HEK293T (cell line): ENCODE measurements around the gene GATA1.

ENCODE experiments used
- CTCF ChIA-PET: fragments of 350-600 bp; formaldehyde crosslinking; extraction: SDS; loops from one replicate; lab custom pipeline; 2021; ENCODE audit warnings: antibody characterized with exemption, inconsistent platforms; lab: Yijun Ruan, JAX
- POLR2A ChIA-PET: fragments of 350-600 bp; formaldehyde crosslinking; extraction: SDS; loops from one replicate; lab custom pipeline; 2020; ENCODE audit warnings: antibody characterized with exemption, inconsistent platforms; lab: Yijun Ruan, JAX
- DNase-seq: peaks from one replicate; pipeline ENCODE4 v3.0.0; 2012; ENCODE audit warnings: mixed read lengths; ENCODE audit errors: extremely low spot score
- ARNT ChIP-seq: fragments of 450-650 bp; IDR thresholded peaks from 2 replicates; pipeline ENCODE4 v1.6.1; 2017; ENCODE audit warnings: mild to moderate bottlenecking
- BHLHE40 ChIP-seq: fragments of 450-650 bp; IDR thresholded peaks from 2 replicates; pipeline ENCODE4 v1.6.1; 2016; ENCODE audit warnings: mild to moderate bottlenecking, moderate library complexity, borderline replicate concordance
- CTBP1 ChIP-seq: fragments of 450-650 bp; IDR thresholded peaks from 2 replicates; pipeline ENCODE4 v1.6.1; 2016; ENCODE audit warnings: borderline replicate concordance
- ELF4 ChIP-seq: fragments of 450-650 bp; IDR thresholded peaks from 2 replicates; pipeline ENCODE4 v1.6.1; 2017; ENCODE audit warnings: antibody characterized with exemption
- FOXA1 ChIP-seq: fragments of 450-650 bp; IDR thresholded peaks from 2 replicates; pipeline ENCODE4 v1.6.1; 2016; ENCODE audit warnings: mild to moderate bottlenecking
- FOXK2 ChIP-seq: fragments of 450-650 bp; IDR thresholded peaks from 2 replicates; pipeline ENCODE4 v1.6.1; 2016; ENCODE audit warnings: mild to moderate bottlenecking
- FOXM1 ChIP-seq: fragments of 450-650 bp; IDR thresholded peaks from 2 replicates; pipeline ENCODE4 v1.6.1; 2017; ENCODE audit warnings: mild to moderate bottlenecking, borderline replicate concordance
- HDGF ChIP-seq: fragments of 450-650 bp; IDR thresholded peaks from 2 replicates; pipeline ENCODE4 v1.6.1; 2017; ENCODE audit warnings: antibody characterized with exemption, borderline replicate concordance
- L3MBTL2 ChIP-seq: fragments of 450-650 bp; conservative IDR thresholded peaks from 2 replicates; pipeline ENCODE4 v1.6.1; 2016; ENCODE audit warnings: mild to moderate bottlenecking
- LEF1 ChIP-seq: fragments of 450-650 bp; IDR thresholded peaks from 2 replicates; pipeline ENCODE4 v1.6.1; 2017; ENCODE audit warnings: mild to moderate bottlenecking, borderline replicate concordance
- NFRKB ChIP-seq: fragments of 450-650 bp; IDR thresholded peaks from 2 replicates; pipeline ENCODE4 v1.6.1; 2016; ENCODE audit warnings: mild to moderate bottlenecking, moderate library complexity
- SP1 ChIP-seq: fragments of 450-650 bp; IDR thresholded peaks from 2 replicates; pipeline ENCODE4 v1.6.1; 2017
- SUZ12 ChIP-seq: fragments of 450-650 bp; IDR thresholded peaks from 2 replicates; pipeline ENCODE4 v1.6.1; 2016; ENCODE audit warnings: mild to moderate bottlenecking
- TARDBP ChIP-seq: fragments of 450-650 bp; IDR thresholded peaks from 2 replicates; pipeline ENCODE4 v1.6.1; 2016
- ZNF384 ChIP-seq: fragments of 450-650 bp; IDR thresholded peaks from 2 replicates; pipeline ENCODE4 v1.6.1; 2016
- TF ChIP-seq, protein P1 (sequence below): fragments of 450-650 bp; IDR thresholded peaks from 2 replicates; pipeline ENCODE4 v1.6.1; 2016

Gene GATA1

DNA sequence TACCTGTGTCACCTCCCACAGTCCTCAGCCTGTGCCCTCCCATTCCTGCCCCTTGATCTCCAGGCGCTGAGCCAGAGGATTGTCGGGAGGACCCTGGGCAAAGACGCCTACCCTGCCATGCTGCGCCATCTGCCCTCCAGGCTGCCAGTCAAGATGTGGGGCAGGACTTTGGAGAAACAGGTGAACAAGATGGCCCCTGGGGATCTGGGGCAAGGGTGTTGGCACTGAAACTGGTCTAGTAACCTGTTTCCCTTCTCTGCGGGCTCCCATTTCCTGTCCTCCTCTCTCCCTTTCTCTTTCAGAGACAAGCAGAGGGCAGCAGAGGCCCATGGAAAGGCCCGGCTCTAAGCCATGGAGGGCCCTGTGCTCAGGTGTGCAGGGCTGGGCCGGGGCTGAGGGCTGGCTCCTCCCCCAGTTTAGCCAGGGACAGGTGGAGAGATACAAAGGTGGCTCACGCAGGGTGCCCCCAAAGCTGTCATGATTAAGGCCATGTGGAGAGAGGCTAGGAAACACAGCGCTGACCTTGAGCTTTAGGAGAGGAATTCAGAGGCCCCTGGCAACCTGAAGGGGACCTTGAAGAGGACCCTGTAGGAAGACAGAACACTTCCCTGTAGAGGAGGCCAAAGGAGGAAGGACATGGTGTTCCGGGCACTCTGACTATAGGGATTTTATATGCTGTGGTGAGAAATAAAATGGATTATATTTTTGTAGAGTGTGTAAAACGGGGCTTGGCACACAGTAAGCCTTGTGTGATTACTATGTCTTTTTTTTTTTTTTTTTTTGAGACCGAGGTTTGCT, 24.5 kb upstream of the GATA1 start, which contains the start of gene GLOD5:
GLOD5 (plus strand) TSS at position 74 of the 798 bp plus-strand sequence; CDS start at position 118, 44 bp downstream.
- DNase-seq, result no peak
- TF ChIP-seq BHLHE40 (no peak), FOXK2 (no peak), CTBP1 (no peak), SP1 (no peak), ELF4 (no peak), HDGF (no peak), TARDBP (no peak), FOXM1 (no peak), ZNF384 (no peak), ARNT (no peak), L3MBTL2 (no peak), LEF1 (no peak)
- CTCF ChIA-PET, result no interaction called here
- POLR2A ChIA-PET, result no interaction called here

DNA sequence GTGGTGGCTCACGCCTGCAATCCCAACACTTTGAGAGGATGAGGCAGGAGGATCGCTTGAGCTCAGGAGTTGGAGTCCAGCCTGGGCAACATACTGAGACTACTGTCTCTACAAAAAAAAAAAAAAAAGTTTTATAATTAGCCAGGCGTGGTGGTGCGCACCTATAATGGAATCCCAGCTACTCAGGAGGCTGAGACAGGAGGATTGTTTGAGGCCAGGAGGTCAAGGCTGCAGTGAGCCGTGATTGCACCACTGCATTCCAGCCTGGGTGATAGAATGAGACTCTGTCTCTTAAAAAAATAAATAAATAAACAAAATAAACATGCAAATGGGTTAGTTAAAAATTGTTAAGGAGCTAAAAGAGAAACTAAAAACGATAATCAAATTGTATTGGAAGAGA, 17.2 kb upstream of the GATA1 start:
- ChIA-PET CTCF (interaction anchor here (0.9 kb wide), 1 partner anchor 14 kb away, joined by 5 read pairs; no protein-coding TSS in a partner anchor), POLR2A (no interaction called here)
- DNase-seq, result no peak
- TF ChIP-seq SUZ12, result no peak
- no peak for TF ChIP-seq BHLHE40
- TF ChIP-seq LEF1, result no peak
- TF ChIP-seq NFRKB, result no peak
- TF ChIP-seq ZNF384, result no peak
- no peak for TF ChIP-seq ARNT
- no peak for TF ChIP-seq SP1
- TF ChIP-seq FOXA1, result no peak
- no peak for TF ChIP-seq L3MBTL2
- TF ChIP-seq HDGF, result no peak
- no peak for TF ChIP-seq TARDBP
- no peak for TF ChIP-seq FOXM1
- TF ChIP-seq, protein P1, sequence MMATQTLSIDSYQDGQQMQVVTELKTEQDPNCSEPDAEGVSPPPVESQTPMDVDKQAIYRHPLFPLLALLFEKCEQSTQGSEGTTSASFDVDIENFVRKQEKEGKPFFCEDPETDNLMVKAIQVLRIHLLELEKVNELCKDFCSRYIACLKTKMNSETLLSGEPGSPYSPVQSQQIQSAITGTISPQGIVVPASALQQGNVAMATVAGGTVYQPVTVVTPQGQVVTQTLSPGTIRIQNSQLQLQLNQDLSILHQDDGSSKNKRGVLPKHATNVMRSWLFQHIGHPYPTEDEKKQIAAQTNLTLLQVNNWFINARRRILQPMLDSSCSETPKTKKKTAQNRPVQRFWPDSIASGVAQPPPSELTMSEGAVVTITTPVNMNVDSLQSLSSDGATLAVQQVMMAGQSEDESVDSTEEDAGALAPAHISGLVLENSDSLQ, result no peak
- TF ChIP-seq ELF4, result no peak
- no peak for TF ChIP-seq CTBP1

DNA sequence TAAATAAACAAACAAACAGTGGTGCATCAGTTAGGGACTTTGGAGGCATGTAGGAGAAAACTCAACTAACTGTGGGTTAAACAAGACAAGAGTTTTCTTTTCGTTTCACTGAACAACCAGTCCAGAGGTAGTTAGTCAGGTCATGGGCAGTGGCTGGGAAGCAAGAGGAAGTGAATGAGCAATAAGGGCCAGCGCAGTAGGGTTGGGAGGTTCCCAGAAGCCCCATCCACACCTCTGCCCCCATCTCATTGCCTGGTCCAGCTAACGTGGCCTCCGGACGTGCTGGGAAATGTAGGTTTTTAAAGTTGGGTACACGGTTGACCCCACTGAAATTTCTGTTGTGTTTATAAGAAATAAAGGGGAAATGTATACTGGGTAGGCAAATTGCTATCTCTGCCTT, 16.1 kb upstream of the GATA1 start:
- ChIA-PET CTCF (no interaction called here), POLR2A (no interaction called here)
- TF ChIP-seq L3MBTL2 (no peak), SUZ12 (no peak), ZNF384 (no peak), TARDBP (no peak), FOXM1 (no peak), CTBP1 (no peak), BHLHE40 (no peak), ARNT (no peak), FOXA1 (no peak), LEF1 (no peak), HDGF (no peak), NFRKB (no peak), ELF4 (no peak), SP1 (no peak), FOXK2 (no peak)
- no peak for DNase-seq

DNA sequence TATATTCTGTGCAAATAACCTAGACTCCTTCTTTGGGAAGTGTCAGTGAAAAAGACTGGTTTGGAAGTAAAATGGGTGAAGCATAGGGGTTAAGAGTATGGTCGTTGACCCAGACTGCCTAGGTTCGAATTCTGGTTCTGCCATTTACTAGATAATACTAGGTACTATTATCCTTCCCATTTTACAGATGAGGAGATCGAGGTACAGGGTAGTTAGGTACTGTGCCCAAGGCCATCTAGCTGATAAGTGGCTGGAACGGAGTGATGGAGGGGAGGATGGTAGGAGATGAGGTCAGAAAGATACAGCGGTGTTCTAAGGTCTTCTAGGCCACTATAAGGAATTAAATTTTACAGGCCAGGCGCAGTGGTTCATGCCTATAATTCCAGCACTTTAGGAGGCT, 13.8 kb upstream of the GATA1 start:
- ChIA-PET CTCF (no interaction called here), POLR2A (no interaction called here)
- no peak for TF ChIP-seq FOXK2
- no peak for TF ChIP-seq ELF4
- no peak for TF ChIP-seq NFRKB
- no peak for TF ChIP-seq TARDBP
- no peak for TF ChIP-seq L3MBTL2
- TF ChIP-seq SP1, result no peak
- TF ChIP-seq ZNF384, result no peak
- TF ChIP-seq LEF1, result no peak
- no peak for TF ChIP-seq FOXM1
- TF ChIP-seq, protein P1, result no peak
- no peak for TF ChIP-seq HDGF
- no peak for TF ChIP-seq CTBP1
- TF ChIP-seq ARNT, result no peak
- no peak for TF ChIP-seq SUZ12
- TF ChIP-seq FOXA1, result no peak
- TF ChIP-seq BHLHE40, result no peak
- no peak for DNase-seq

DNA sequence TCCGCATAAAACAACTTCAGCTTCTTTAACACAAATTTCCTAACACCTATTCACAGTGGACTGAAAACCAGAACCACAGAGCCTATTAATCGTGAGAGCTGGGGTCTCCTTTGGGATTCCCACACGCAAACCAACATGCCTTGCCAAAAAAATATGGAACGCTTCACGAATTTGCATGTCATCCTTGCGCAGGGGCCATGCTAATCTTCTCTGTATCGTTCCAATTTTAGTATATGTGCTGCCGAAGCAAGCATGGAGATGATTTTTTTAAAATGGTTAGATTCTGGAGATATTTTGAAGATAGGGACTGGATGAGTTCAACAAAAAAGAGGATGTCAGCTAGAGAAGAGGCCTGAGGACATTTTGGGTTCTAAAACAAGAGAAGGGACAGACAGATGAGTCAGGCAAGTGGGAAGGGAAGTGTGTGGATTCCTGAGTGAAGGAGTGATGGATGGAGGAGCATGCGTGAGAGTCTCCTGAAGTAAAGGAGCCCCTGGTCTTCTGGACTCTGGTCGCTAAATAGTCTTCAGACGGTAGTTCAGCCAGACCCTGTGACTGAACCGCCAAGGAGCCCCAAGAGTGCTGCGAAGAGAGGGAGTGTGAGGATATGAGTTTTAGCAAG, 9.5 kb upstream of the GATA1 start:
- ChIA-PET POLR2A (no interaction called here), CTCF (no interaction called here)
- no peak for DNase-seq
- TF ChIP-seq FOXK2 (no peak), NFRKB (no peak), ZNF384 (no peak), FOXM1 (no peak), HDGF (no peak), LEF1 (no peak), L3MBTL2 (no peak), SUZ12 (no peak), ARNT (no peak), BHLHE40 (no peak), SP1 (no peak), TARDBP (no peak), CTBP1 (no peak), ELF4 (no peak), FOXA1 (no peak)
- TF ChIP-seq, protein P1, result no peak
